Fibroblast of skin of back (primary cell): ENCODE data around the gene LRFN4.

Source experiments
- DNase-seq: peaks from one replicate; pipeline ENCODE4 v3.0.0-alpha.2; 2013

The LRFN4 gene

DNA sequence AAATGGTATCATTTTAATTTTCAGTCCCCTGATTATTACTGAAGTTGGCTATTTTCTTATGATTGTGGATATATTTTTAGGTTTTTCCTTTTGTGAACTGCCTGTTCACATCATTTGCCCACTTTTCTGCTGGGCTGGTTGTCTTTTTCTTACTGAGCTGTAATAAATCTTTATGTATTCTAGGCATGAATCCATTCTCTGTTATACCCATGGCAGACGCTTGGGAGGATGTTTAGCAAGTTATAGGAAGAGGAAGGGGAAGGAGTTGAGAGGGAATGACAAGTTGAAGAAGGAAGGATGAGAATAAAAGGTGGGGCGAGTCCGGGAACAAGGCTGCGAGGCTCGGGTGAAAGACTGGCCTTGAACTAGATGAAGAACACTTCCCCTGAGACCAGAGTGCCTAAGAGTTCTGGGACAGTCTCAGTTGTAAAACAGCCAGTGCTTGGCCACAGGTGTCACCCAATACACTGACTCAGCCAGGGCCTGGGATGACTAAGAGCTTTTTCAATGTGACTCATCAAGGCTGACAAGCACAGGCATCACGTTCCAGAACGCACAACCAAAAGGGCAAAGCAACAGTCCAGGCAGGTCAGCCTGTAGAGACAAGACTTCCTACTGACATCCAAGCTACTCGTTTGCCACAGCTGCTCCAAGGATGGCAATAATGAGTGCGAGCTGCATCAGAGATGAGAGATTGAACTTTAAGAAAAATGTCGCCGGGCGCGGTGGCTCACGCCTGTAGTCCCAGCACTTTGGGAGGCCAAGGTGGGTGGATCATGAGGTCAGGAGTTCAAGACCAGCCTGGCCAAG is 35.2 kb downstream of the LRFN4 start:
- peak; percentile 93 for DNase-seq

DNA sequence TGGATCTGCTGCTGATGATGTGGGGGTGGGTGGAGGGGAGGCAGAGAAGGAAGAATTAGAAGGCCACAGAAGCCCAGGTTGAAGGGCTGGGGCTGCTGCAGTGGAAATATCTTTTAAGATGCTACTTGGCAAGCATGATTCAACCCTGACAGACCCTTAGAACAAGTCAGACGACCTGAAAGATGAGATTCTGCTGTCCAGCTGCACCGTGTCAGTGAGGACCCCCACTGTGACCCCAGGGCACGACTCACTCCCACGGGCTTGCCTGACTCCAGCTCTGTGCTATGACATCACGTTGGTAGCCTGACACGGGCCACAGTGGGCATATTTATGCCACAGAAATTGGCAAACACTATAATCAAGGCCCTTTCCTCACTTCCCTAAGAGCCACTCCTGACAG is 36.0 kb downstream of the LRFN4 start:
- DNase-seq, result no peak

DNA sequence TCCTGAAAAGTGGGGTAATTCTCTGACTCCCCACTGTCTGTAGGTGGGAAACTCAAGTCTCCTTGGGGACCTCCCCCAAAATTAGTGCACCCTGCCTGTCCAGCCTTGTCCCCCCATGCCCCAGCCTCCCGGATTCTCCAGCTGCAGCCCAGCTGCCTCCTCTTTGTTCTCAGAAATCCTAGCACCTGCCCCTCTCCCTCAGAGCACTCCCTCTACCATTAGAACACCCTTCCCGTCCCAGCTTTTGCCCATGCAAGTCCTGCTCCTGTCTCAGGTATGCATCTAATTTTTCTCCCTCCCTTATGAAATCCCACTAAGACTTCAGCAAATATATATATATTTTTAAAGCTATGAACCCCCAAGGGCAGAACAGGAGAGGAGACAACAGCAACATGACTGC is 37.3 kb downstream of the LRFN4 start:
- no peak for DNase-seq

DNA sequence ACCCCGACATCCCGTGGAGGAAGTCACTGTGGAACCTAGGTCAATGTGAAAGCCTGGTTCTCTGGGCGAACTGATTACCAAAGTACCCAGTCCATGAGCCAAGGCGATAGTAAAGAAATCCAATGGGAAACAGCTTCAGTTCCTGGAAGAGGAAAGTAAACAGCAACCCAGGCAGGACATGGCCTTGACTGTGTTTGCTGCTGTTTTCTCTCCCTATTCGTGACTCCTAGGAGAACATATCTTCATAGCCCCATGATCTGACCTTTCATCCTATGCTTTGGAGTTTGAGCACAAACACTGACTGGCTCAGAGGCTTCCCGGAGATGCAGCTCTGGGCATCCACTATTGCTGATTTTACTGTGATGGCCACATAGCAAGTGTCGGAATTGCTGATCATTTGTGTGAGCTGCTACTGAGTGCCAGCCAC is 45.1 kb downstream of the LRFN4 start:
- no peak for DNase-seq

DNA sequence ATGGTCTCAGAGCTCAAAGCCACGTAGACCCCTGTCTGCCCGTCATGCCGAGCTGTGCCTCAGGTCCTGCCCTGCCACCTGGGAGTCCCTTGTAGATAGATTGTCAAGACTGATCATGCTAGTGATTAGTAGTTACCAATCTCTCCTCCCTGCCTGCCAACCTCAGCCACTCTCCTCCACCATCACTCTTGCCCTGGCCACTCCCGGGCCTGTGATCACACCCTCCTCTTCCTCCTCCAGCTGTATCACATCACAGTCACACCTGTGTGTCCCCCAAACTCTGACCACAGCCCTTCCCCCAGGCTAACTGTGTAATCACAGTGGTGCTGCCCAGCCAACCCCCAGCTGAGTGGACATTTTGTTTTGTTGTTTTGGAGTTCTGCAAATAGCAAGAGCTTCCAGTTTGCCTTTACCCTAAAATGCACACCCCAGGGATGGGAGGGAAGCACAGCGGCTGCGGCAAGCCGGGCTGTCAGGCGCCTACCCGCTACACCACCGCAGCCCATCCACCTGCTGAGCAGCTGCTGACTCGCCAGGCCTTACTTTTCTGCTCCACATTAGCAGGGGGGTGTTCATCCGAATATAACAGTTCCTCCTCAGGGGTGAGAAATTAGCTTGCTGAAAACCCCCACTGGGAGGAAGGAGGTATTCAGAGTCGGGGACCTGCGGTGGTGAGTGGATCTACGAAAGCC is 45.8 kb downstream of the LRFN4 start:
- DNase-seq, result no peak

DNA sequence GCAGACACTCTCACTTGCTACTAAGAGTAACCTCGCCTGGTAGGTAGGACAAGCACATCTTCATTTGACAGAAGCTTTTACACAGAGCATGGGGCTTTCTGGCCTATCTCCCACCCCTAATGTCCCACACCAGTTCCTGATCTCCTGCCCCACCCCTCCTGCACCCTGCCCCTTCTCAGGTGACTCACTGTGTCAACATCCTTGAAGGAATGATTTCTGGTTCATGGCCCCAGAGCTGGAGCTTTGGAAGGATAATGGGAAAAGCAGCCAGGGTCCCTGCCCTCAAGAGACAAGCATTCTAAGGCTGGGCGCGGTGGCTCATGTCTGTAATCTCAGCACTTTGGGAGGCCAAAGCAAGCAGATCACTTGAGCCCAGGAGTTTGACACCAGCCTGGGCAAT is 47.2 kb downstream of the LRFN4 start:
- peak; percentile 58 for DNase-seq

DNA sequence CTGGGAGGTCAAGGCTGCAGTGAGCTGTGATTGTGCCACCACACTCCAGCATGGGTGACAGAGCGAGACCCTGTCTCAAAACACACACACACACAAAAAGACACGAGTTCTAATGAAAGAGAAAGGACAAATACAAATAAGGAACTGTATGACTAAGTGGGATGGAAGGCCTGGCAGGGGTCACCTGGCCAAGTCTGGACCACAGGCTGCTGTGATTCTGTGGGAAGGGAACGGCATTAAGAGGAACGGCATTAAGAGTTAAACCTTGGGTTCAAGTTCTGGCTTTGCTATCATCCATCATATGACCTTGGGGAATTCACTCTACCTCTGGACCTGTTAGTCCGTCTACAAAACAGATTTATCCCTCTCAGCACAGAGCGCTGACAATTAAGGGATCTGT is 47.7 kb downstream of the LRFN4 start:
- no peak for DNase-seq

DNA sequence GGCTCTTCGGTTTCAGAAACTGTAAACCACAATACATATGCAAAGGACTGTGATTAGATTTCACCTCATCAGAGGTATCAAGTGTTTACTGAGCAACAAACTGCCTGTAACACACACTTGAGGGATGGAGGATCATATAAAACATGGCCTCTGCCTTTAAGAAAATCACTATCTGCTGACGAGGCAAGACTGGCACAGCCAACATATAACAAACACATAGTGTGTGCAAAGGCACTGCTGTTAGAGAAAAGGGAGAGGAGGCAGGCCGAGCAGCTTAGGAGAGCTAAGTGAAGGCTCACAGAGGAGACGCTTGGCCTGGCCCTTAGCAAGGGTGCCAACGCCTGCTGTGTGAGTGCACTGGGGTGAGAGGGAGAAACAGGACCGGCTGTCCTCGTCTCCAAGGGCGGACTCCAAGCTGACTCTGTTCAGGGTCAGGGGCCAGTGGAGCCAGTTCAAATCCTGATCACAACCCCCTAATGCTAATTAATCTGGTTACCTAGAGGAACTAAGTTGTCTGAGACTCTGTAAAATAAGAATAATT is 48.2 kb downstream of the LRFN4 start:
- no peak for DNase-seq

DNA sequence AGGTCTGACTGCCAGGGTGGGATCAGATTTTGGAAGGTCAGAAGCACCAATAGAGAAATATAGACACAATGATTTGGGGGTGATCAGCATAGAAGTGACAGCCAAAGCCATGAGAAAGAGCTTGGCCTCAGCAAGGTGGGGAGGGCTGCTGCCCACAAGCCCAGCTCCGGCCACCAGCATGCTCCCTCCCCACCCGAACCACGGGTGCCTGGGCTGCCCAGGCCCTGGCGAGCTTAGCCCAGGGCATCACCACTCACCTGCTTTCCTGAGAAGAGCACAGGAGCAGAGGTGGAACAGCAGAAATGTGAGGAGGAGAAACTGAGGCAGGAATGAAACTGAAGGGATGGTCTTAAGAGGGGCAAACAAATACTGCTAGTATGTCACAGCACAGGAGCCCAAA is 48.8 kb downstream of the LRFN4 start:
- no peak for DNase-seq

DNA sequence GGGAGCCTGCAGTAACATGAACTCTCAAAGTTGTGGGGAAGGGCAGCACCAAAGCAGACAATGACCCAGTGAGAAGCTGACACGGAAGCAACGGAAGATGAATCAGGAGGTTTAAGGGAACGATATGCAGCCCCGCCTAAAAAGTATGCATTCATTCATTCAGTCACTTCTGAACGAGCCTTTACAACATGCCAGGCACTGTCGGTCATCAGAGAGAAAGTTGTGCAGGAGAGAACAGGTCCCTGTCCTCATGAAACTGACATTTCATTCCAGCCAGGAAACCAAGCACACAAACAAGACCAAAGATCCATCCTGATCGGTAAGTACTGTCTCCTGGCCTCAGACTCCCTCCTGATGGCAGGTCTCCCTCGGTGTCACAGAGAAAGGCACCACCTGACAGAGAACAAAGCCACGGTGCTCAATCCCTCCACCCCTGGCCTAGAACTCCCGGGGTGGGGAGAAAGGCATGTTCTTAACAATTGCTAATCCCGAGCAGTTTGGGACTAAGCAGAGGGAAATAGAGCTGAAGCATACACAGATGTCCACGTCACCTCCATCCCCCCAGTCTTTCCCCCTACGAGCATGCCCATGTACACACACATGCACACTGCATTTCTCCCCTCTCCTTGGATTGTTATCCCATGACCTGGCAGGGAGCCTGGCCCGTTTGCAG is 49.3 kb downstream of the LRFN4 start:
- peak; percentile 44 for DNase-seq

DNA sequence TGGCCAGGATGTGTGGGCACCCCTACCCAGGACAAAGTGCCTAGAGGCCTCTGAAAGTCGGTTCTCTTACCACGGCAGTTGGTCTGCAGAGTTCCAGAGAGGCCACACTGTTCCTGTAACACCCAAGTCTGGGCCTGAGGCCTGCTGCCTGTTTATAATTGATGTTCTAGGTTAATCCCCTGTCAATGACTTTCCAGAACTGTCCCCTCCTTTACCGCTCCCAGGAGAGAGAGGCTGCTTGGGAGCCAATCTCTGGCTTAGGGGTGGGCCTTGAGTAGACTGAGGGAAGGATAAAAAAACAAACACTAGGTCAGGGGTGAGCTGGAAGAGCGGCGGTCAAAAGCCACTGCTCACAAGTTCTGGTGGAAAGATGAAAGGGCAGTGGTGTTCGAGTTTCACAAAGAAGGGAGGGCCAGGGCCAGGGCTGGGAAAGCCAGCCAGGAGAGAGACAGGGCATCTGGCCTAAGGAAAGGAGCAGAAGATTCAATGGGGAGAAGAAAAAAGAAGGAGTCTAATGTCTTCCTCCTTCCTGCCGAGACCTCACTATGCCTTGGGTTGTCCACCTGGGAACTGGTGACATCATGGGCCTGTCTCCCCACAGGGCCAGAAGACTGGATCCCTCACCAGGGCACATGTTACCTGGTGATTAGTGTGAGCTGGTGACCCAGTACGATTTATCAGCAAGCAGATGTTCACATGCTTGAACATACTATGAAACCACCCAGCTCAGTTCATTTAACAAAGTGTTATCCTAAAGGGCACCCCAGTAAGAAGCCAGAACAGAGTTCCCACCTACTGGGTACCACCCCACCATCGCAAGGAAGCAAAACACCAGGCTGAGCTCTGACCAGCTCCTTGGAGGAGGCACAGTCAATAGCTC is 51.1 kb downstream of the LRFN4 start:
- DNase-seq, result no peak

DNA sequence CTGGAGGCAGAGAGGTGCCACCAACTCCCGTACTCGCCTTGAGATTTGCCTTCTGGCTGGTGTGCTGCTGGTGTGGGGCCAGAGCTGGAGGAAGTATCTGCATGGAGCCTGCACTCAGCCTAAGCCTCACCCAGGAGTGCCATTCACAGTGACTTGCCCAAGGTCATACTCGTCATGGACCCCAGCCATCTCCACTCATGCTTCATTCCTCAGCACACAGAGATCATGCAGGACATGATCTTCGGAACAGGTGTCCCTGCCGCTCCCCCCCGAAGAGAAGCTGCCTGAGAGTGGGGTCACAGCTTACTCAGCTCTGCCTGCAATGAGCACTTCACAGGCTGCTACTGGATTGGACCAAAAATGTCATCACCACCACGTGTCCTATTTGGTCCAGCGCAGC is 52.3 kb downstream of the LRFN4 start:
- DNase-seq, result no peak

DNA sequence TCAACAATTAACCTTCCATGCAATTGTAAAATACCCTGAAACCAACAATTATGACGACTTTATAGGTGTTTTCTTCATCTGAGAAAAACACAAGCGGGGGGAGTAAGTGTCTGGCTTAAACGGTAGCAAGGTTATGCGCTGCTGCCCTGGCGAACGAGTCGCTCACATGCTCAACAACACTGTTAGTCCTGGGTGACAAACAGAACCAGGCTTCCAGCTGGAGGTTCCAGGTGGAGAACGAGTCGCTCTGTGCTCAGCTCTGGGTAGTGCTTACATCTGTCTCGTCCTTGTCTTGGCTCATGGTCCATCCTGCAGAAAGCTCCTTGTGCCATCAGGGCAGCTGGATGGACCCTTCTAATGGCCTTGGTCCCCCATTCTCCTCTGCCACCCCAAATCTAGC is 53.2 kb downstream of the LRFN4 start:
- no peak for DNase-seq
